HG03460 (cell line): ENCODE data around the gene PELI3.
"Not testable (repeated sequence)": the region's sequence is repeated elsewhere in the genome, so short reads cannot be mapped to it uniquely, and the experiment has no call there.

Experiments
- ATAC-seq: cut with Tn5 transposase; IDR thresholded peaks from one replicate; pipeline ENCODE4 v1.9.1; 2021; ENCODE audit not compliant: unreplicated experiment

Gene PELI3

DNA sequence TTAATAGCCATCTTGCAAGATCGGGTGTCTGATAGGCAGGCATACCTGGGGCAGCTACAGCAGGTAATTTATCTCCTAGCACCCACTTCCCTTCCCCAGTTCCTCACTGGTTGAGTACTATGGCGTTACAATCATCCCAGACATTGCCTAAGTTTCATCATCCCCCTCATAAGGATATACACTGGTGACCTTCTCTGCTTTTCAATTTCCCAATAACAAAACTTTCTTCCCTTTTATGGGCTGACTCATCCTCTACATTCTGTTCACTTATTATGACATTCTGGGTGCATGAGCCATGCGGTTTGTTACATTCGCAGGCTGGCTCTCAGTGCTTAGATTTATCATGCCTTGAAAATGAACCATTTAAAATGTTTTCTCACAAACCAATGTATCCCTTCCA lies 23.1 kb upstream of the PELI3 start:
- no peak for ATAC-seq

DNA sequence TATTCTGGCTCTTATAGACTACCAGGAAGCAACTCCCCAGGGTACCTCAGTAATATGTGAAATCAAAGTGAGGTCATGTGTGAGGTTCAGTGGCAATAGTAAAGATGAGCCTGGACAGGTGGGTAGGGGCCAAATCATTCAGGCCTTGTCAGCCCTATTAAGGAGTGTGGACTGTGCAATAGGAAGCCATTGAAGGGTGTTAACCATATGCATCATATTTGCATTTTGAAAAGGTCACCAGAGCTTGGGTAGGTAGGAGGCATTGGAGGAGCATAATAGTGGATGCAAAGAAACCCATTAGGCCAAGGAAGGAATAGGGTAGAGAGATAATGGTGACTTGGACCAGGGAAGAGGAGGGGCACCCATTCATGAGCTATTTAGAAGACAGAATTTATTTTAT lies 19.7 kb upstream of the PELI3 start:
- ATAC-seq, result no peak

DNA sequence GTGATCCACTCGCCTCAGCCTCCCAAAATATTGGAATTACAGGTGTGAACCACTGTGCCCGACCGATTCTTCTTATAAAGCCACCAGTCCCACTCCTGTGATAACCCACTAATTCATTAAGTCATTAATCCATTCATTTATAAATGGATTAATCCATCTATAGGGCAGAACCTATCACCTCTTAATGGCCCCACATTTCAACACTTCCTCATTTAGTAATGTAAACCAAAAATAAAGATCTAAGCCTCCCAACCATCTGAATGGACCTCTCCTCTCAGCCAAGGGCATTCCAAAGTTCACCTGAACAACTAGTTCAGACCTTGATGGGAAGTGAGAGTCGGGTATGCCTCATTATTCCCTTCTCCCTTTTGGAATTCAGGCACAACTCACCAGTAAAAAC lies 18.2 kb upstream of the PELI3 start:
- no peak for ATAC-seq

DNA sequence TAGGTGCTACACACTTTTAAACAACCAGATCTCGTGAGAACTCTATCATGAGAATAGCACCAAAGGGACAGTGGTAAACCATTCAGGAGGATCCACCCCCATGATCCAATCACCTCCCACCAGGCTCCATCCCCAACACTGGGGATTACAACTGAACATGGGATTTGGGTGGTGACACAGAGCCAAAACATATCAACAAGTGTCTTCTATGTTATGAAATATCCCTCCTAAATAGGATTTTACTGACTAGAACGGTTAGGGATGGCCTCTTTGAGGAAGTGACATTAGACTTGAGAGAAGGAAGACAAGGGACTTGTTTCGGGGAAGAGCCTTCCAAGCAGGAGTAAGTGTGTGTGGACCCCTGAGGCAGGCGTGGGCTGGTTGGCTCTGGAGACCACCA lies 16.1 kb upstream of the PELI3 start:
- no peak for ATAC-seq

DNA sequence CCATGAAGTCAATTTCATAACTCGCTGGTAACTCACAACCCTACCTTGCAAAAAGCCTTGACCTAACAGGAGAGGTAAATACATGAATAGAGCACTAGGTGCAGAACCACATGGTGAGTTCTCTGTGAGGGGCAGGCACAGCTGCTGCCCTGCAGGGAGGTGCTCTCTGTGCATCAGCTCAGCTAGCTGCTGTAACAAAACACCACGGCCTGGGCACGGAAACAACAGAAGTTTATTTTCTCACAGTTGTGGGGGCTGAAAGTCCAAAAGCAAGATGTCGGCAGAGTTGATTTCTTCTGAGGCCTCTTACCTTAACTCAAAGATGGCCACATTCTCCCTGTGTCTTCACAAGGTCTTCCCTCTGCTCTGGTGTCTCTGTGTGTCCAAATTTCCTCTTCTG lies 15.0 kb upstream of the PELI3 start:
- ATAC-seq, result no peak

DNA sequence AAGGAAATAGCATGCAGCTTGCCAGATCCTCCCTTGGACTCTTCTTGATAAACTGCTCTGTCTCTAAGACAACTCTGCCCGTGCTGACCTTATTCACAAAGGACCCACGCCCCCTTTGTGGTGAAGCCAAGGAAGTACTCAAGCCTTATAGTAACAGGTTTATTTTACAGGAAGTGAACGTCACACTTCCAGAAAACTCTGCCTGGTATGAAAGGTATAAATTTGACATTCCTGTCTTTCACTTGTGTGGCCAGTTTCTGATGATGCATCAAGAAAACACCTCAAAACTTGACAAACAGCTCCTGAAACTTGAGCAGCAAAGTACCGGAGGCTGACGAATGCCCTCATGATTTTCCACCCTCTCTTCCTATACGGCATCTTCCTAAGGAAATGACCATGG lies 12.5 kb upstream of the PELI3 start:
- ATAC-seq, result no peak

DNA sequence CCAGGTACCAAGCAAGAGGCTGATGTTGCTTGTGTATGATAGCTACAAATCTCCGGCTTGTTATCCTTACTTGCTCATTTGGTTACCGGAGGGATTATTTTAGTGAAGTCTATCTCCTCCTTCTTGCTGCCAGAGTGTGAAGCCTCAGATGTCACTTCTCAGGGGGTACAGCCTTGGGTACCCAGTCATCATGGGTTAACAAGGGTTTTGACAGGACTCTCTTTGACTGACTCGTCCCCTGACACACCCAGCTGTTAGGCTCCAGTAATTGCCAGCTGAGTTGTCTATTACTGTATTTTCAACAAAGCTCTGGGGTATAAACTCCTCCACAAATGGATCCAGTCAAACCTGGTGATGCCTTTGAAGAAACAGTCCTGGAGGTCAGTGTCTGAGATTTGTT lies 11.9 kb upstream of the PELI3 start:
- ATAC-seq, result no peak

DNA sequence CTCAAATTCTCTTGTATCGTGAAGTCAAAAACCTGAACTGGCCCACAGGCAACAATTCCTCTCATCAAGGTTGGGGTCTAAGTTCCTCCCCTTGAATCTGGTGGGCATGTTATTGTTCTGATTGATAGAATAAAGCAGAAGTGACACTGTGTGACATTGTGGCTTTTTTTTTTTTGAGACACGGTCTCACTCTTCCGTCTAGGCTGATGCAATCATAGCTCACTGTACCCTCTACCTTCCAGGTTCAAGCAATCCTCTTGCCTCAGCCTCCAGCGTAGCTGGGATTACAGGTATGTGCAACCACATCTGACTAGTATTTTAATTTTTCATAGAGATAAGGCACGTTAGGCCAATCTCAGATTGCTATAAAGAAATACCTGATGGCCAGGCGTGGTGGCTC lies 8.9 kb upstream of the PELI3 start:
- ATAC-seq, result no peak

DNA sequence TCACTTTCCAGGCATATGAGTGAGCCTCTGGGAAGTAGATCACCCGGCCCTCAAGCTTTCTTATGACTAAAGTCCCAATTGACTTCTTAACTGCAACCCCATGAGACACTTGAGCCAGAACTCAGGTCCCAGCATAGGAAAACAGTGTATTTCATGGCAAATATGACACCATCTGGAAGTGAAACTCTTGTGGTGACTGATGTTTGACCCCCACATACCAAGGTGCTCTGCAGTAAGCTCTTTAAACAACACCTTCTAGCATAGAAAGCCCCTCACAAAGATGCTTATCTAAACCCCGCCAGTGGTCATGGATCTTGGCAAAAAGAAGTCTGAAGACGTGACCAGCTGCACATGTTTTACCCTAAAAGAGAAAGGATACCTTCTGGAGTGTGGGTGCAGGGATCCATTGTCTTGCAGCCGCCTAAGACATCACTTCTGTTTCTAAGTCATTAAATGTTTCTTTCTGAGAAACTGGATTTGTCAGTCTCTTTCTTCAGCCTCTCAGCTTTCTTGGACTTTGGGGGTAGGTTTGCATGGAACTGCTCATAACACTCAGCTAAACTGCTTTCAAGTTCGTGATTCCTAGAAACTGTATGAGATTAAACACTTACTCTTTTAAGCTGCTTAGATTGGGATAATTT lies 7.4 kb upstream of the PELI3 start:
- ATAC-seq, result no peak

DNA sequence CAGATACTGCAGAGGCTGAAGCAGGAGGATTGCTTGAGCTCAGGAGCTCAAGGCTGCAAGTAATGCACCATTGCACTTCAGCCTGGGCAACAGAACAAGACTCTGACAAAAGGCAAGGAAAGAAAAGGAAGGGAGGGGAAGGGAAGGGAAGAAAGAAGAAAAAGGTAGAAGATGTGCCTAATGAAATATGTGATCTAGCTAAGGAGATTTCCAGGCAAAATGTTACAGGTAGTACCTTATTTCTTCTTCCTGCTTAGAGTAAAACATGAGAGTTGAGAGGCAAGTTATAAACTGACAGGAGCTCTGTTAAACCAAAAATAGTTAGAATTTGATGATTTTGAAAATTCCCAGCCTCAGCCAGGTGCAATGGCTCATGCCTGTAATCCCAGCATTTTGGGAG lies 4.7 kb upstream of the PELI3 start:
- no peak for ATAC-seq

DNA sequence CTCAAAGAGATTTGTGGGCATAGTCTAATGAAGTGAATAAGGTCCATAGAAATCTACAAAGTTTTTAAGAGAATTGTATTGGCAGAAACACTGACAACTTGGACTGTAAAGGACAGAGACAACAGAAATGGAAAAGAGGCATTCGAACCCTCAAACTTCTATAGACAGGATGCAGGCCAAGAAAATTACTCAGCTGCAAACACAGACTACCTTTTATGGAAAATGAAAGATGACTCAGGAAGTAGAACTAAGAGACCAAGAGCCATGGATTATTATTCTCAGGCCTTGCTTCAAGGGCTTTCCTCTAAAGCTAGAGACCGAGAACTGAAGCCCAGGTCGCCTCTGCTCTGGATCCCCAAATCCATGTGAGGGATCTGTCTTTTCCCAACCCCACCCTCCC lies 3.8 kb upstream of the PELI3 start:
- ATAC-seq, result no peak

DNA sequence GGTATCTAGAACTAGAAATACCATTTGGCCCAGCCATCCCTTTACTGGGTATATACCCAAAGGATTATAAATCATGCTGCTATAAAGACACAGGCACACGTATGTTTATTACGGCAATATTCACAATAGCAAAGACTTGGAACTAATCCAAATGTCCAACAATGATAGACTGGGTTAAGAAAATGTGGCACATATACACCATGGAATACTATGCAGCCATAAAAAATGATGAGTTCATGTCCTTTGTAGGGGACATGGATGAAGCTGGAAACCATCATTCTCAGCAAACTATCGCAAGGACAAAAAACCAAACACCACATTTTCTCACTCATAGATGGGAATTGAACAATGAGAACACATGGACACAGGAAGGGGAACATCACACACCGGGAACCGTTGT lies 2.6 kb upstream of the PELI3 start:
- not testable (repeated sequence) for ATAC-seq

DNA sequence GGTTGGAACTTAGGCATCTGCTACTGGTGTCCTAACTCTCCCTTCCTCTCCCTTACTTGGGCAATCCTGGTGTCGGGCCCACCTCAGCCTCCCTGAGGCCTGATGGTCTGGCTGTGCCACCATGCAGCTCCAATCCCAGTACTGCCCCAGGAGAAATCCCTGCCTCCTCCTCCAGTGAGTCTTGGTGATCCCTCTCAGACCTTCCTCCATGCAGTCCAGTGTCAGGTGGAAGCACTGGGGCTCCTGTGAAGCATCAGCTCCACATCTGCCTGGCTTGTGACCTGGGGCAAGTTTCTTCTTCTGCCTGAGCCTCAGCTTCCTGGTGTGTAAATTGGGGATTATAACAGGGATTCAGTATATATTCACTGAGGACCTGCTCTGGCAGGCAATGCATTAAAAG lies 1.8 kb upstream of the PELI3 start:
- no peak for ATAC-seq

DNA sequence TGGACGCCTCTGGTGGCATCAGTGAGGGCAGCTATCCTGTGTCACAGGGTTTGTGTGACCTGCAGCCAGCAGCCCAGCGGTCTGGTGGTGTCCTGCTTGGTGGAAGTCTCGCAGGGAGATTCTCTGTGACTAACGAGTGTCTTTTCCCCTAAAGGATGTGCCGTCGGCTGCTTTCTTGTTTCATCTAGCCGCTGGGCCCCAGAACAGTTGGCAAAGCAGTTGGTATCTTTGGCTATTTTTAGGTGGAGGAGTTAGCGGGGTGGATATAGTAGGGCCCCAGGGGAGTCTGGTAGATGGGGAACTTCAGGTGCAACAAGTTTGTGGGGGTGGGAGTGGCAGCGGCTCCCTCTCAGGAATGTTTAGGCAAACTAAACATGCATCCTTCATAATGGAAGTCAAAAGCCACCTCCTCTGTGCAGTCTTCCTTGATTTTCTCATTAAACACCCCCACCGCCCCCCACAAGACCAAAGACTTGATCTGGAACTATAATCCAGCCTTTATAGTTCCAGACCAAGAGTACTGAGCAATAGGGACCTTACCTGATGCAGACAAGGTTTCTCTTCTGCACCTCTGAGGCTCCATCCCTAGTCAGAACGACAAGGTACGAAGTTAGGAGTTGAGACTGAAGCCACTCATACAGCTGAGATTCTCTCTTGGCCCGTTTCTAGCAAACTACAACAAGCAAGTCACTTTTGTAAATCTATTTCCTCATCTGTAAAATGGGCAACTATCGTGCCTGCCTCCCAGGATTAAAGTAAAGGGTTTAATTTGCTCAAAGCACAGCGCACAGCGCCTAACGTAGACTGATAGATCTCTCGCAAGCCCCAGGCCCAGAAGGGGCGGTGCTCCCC lies 1.1 kb upstream of the PELI3 start:
- ATAC-seq, result no peak

DNA sequence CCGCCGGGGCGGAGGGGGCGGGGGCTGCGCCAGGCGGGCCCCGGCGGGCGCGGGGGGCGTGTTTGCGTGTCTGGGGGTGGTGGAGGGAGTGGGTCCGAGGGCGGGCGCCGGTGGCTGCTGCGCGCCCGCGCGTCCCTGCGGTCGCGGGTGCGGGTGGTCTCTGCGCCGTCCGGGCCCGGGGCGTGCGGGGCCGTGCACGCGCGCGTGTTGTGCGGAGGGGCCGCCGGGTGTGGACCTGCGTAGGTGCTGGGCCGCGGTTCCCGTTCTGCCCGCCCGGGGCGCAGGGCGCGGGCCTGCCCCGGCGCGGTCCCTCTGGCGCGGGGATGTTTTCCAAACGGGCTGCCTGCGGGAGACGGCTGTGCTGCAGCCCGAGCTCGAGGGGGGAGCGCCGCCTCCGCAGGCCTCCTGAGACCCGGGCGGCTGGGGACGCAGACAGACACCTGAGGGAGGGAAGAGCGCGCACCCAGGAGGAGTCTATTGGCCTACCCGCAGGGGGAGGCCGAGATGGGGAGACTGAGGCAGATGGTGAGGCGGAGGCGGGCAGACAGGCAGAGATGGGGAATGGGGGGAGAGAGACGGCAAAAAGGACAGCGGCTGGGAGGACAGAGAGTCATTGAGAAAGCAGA lies 442 bp downstream of the PELI3 start:
- ATAC-seq, result peak; percentile 17

DNA sequence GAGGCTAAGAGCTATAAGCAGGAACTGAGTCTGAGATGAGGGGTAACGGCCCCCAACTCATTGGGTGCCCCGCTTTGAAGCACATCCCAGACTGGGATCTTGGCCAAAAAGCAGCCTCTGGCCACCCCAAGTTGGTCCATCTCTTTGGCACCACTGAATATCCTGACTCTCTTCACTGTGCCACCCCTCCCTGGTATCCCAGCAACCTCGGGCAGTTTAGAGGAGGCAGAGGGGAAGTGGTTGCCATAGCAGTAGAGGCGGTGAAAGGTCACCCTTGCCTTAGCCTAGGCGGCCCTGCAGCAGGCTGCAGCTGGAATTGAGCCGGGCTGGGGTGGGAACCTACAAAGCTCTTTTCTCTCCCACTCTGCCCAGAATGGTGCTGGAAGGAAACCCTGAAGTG lies 1.1 kb downstream of the PELI3 start:
- no peak for ATAC-seq

DNA sequence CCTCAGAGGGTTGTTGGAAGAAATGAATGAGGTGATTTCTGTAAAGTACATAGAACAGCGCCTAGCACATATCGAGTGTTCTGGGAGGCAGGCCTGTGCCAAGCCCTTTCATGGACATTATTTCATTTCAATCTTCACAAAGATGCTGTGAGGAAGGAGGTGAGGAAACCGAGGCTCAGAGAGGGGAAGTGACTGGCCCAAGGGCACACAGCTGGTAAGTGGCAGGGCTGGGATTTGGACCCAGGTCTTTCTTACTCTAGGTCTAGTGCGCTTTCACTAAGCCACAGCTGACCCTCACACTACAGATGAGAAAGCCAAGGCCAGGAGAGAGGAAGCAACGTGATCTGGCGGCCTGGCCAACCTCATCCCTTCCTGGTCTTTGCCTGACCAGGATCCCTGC lies 2.0 kb downstream of the PELI3 start:
- no peak for ATAC-seq

DNA sequence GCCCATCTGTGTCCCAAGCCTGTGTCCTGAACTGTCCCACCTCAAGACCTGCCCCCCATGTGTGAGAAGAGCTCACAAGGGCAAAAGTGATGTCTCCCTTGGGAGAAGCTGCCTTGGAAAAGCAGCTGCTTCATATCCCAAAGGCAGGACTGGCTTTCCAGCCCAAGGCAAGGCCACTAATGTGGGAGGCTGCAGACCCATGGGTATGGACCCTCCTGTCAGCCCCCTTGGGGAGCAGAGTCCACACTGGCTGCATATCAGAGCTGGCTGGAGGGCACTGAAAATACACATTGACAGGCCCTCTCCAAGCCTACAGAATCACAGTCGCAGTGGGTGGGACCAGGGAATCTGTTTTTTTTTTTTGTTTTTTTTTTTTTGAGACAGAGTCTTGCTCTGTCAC lies 2.7 kb downstream of the PELI3 start:
- ATAC-seq, result no peak

DNA sequence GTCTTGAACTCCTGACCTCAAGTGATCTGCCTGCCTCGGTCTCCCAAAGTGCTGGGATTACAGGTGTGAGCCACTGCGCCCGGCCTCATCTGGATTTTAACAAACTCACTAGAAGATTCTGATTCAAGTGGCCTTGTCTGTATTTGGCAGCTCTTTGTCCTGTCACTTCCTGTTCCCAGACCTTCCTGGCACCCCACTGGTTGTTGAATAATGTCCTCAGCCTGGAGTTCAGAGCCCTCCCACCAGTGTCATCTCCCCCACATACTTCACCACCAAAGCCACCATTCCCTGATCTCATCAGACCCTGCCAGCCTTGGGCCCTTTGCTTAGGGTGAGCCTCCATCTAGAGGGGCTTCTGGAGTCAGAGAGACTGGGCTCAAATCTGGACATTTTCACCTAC lies 3.3 kb downstream of the PELI3 start:
- ATAC-seq, result no peak

DNA sequence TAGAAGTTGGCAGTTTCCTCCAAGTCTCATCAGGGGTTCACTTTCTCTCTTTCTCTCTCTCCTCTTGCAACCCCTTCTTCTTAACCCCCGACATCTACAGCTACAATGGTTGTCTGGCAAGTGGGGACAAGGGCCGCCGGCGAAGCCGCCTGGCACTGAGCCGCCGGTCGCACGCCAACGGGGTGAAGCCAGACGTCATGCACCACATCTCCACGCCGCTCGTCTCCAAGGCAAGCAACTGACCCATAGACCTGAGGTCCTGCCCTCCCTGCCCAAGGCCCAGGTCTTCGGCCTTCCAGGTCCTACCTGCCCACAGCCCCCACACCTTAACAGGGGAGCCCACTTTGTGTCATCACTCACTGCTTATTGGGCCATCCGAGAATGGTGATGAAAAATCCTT lies 4.4 kb downstream of the PELI3 start:
- ATAC-seq, result no peak

DNA sequence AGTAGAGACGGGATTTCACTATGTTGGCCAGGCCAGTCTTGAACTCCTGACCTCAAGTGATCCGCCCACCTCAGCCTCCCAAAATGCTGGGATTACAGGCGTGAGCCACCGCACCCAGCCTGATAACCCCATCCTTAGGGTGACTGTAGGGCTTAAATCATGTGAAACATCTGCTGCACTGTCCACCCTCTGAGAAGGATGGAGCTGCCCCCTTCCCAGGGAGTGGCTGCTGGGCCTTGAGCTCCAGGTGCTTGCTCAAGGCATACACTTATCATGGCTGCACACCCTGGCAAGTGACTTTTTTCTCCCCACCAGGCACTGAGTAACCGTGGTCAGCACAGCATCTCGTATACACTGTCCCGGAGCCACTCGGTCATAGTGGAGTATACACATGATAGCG lies 5.3 kb downstream of the PELI3 start:
- no peak for ATAC-seq

DNA sequence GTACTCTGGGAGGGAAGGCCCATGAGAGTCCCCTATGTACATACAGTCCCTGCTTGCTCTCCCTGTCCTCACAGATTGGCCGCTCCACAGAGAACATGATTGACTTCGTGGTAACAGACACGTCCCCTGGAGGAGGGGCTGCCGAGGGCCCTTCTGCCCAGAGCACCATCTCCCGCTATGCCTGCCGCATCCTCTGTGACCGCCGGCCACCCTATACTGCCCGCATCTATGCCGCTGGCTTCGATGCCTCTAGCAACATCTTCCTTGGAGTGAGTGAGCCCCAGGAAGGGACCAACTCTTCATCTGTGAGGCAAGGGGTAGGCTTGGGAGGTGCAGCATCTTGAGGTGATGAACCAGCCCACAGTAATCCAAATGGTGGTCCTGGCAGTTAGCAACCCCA lies 6.5 kb downstream of the PELI3 start:
- ATAC-seq, result no peak
